Measurements from ENCODE around the gene IL15RA.
A peak's percentile ranks its signal among the peaks of the same experiment; 100 is the strongest.

Gene IL15RA

DNA sequence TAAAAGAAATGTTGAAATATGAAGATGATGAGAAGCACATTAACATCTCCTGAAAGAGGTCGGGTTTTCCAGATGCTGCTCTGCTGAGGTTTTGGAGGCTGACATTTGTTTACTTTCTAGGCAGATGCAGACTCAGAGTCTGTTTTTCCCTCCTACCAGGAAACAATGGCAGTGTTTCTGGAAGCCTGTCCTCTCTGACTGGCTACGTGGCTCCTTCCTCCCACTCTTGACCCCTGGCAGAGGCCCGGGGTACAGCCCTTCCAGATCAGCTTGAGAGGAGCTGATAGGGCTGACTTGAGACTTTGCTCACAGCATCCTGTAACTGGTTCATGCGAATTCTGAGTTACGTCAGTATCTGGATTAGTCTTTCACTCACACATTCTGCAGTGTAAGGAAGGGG is 41.1 kb upstream of the IL15RA start:
- Histone ChIP-seq H3K4me3 (IDR thresholded peaks at IDR 0.05; ENCODE audit: insufficient read depth, low read depth, low read length) (no peak overlapping the region), H3K27me3 (ENCODE audit: insufficient read depth, low read depth) (no peaks in the 10 kb centered on the region), H3K36me3 (ENCODE audit: insufficient read depth) (no peaks in the 10 kb centered on the region), H3K4me1 (ENCODE audit: low read depth, poor library complexity, severe bottlenecking) (peaks cover 5% of the 10 kb centered on the region), H2AFZ (ENCODE audit: low read depth) (no peak overlapping the region), H3K79me2 (ENCODE audit: insufficient read depth, low read depth) (no peaks in the 10 kb centered on the region), H3K4me2 (no peak overlapping the region), H3K9ac (no peak overlapping the region), H3K27ac (no peak overlapping the region), H4K20me1 (ENCODE audit: insufficient read depth) (no peaks in the 10 kb centered on the region)
- TF ChIP-seq, protein P1, sequence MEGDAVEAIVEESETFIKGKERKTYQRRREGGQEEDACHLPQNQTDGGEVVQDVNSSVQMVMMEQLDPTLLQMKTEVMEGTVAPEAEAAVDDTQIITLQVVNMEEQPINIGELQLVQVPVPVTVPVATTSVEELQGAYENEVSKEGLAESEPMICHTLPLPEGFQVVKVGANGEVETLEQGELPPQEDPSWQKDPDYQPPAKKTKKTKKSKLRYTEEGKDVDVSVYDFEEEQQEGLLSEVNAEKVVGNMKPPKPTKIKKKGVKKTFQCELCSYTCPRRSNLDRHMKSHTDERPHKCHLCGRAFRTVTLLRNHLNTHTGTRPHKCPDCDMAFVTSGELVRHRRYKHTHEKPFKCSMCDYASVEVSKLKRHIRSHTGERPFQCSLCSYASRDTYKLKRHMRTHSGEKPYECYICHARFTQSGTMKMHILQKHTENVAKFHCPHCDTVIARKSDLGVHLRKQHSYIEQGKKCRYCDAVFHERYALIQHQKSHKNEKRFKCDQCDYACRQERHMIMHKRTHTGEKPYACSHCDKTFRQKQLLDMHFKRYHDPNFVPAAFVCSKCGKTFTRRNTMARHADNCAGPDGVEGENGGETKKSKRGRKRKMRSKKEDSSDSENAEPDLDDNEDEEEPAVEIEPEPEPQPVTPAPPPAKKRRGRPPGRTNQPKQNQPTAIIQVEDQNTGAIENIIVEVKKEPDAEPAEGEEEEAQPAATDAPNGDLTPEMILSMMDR (conservative IDR thresholded peaks at IDR 0.05; ENCODE audit: low read depth, low read length), result no peak

DNA sequence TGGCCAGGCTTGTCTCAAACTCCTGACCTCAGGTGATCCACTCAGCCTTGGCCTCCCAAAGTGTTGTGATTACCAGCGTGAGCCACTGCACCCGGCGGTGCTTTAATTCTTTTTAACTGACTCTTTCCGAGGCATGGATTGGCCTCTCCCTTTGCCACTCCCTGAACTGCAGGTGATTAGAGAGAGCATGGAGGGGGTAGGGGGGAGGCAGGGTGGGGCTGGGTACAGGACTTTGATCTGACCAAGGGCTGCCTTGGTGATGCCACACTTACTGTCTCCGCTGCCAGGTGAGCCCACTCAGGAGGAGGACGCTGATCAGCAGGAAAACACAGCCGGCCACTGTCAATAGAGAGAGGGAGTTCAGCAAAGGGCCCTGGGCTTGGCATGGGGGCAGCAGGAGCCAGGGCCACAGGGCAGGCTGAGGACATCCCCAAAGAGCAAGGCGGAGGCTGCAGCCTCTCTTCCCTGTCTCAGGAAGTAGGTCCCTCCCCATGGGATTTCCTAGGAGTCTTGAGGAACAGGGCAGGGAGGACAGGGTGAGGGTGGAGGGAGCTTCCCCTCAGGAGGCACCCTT is 40.5 kb upstream of the IL15RA start:
- Histone ChIP-seq H3K4me1 (ENCODE audit: low read depth, poor library complexity, severe bottlenecking) (peaks cover 5% of the 10 kb centered on the region), H3K4me3 (IDR thresholded peaks at IDR 0.05; ENCODE audit: insufficient read depth, low read depth, low read length) (no peak overlapping the region), H2AFZ (ENCODE audit: low read depth) (no peak overlapping the region), H3K36me3 (ENCODE audit: insufficient read depth) (no peaks in the 10 kb centered on the region), H3K4me2 (no peak overlapping the region), H3K27ac (no peak overlapping the region), H3K79me2 (ENCODE audit: insufficient read depth, low read depth) (no peaks in the 10 kb centered on the region), H3K9ac (no peak overlapping the region), H4K20me1 (ENCODE audit: insufficient read depth) (no peaks in the 10 kb centered on the region), H3K27me3 (ENCODE audit: insufficient read depth, low read depth) (no peaks in the 10 kb centered on the region)
- TF ChIP-seq, protein P1 (conservative IDR thresholded peaks at IDR 0.05; ENCODE audit: low read depth, low read length), result no peak

DNA sequence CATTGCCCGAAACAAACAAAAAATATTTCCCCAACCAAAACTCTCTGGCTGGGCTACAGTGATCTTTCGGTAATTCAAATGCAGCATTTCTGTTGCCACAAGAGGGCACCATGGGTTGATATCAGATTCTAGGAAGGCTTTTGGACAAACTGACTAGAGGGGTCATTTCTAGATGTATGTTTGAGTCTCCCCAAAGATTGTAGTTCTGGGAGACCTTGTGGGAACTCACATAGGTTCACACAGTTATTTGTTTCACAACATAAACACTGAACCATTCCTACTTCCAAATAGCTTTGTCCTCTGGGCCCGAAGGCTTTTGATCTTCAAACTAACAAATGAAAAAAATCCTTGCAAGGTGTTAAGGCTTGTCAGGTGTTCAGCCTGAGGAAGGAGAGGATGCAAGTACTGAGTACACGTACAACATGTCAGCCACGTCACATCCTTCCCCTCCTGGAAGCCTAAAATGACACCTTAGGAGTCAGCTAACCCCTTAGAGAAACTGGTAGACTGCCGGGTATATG is 37.0 kb upstream of the IL15RA start:
- peak overlapping the region; percentile 11; the same call in 1 of the 2 replicates for H2AFZ ChIP-seq (ENCODE audit: low read depth)
- no peaks in the 10 kb centered on the region for H3K27me3 ChIP-seq (ENCODE audit: insufficient read depth, low read depth)
- no peaks in the 10 kb centered on the region for H3K36me3 ChIP-seq (ENCODE audit: insufficient read depth)
- H3K79me2 ChIP-seq (ENCODE audit: insufficient read depth, low read depth), result no peaks in the 10 kb centered on the region
- TF ChIP-seq, protein P1 (conservative IDR thresholded peaks at IDR 0.05; ENCODE audit: low read depth, low read length), result peak; percentile 81
- H4K20me1 ChIP-seq (ENCODE audit: insufficient read depth), result no peaks in the 10 kb centered on the region
- no peak overlapping the region for H3K27ac ChIP-seq
- H3K4me2 ChIP-seq, result peak overlapping the region; percentile 21; the same call in 1 of the 2 replicates
- H3K9ac ChIP-seq, result no peak overlapping the region
- H3K4me3 ChIP-seq (IDR thresholded peaks at IDR 0.05; ENCODE audit: insufficient read depth, low read depth, low read length), result no peak overlapping the region
- H3K4me1 ChIP-seq (ENCODE audit: low read depth, poor library complexity, severe bottlenecking), result peaks cover 5% of the 10 kb centered on the region

DNA sequence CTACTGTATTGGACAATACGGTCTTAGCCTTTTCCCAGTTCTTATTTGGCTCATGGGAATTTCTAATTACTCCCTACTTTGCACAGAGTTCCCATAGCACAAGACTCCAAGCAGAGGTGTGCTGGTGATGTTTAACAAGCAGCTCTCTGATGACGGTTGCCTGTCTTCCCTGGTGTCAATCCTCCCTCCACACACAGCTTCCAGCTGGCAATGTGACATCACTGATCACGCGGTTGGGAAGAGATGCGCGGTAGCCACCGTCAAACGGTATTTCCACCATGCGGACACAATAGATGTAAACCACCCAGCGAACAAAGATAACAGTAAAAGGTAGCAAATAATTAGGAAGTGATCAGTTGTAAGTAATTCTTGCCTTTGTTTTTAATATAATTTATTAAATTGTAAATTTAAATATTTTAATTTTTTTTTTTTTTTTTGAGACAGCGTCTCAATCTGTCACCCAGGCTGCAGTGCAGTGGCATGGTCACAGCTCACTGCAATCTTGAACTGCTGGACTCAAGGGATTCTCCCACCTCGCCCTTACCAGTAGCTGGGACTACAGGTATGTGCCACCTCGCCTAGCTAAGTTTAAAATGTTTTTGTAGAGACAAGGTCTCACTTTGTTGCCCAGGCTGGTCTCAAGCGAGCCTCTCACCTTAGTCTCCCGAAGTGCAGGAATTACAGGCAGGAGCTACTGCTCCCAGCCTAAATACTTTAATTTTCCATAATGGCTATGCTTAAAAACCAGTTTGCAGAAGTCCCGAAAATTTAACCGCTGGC is 36.3 kb upstream of the IL15RA start:
- H2AFZ ChIP-seq (ENCODE audit: low read depth), result peak overlapping the region; percentile 11; the same call in 1 of the 2 replicates

More for the DNA sequence above, 36.3 kb upstream of the IL15RA start:
- H4K20me1 ChIP-seq (ENCODE audit: insufficient read depth), result no peaks in the 10 kb centered on the region
- H3K27ac ChIP-seq, result no peak overlapping the region
- H3K27me3 ChIP-seq (ENCODE audit: insufficient read depth, low read depth), result no peaks in the 10 kb centered on the region
- H3K4me2 ChIP-seq, result peak overlapping the region; percentile 21; the same call in 1 of the 2 replicates
- TF ChIP-seq, protein P1 (conservative IDR thresholded peaks at IDR 0.05; ENCODE audit: low read depth, low read length), result no peak
- H3K79me2 ChIP-seq (ENCODE audit: insufficient read depth, low read depth), result no peaks in the 10 kb centered on the region
- no peaks in the 10 kb centered on the region for H3K36me3 ChIP-seq (ENCODE audit: insufficient read depth)
- H3K9ac ChIP-seq, result no peak overlapping the region
- H3K4me1 ChIP-seq (ENCODE audit: low read depth, poor library complexity, severe bottlenecking), result peaks cover 5% of the 10 kb centered on the region
- no peak overlapping the region for H3K4me3 ChIP-seq (IDR thresholded peaks at IDR 0.05; ENCODE audit: insufficient read depth, low read depth, low read length)

Measured in KMS-11 (cell line).